Vagina (tissue), 2 donors: ENCODE measurements around the gene TMPRSS7.

Source experiments
- POLR2A ChIP-seq, 2 donors: fragments of 450-650 bp; IDR thresholded peaks; one replicate each; pipeline ENCODE4 v1.6.1; 2017; ENCODE audit warnings: antibody characterized with exemption in 2 of 2, mild to moderate bottlenecking in 2 of 2, moderate library complexity in 2 of 2
- POLR2AphosphoS5 ChIP-seq, 2 donors: sonication (generic); formaldehyde crosslinking; IDR thresholded peaks; one replicate each; pipeline ENCODE4 v1.9.0; 2017; ENCODE audit warnings: antibody characterized with exemption in 2 of 2, mild to moderate bottlenecking in 2 of 2, low read depth in 1 of 2; ENCODE audit not compliant: insufficient read depth in 1 of 2
- TF ChIP-seq, protein P1 (sequence below), 3 experiments: fragments of 450-650 bp in 2 of 3; fragments of 200-600 bp in 1 of 3; sonication (generic) in 1 of 3; IDR thresholded peaks; one replicate each; pipeline ENCODE4 v1.5.1; 2017 to 2019; ENCODE audit warnings: antibody characterized with exemption in 3 of 3, mild to moderate bottlenecking in 2 of 3, moderate library complexity in 2 of 3

DNA sequence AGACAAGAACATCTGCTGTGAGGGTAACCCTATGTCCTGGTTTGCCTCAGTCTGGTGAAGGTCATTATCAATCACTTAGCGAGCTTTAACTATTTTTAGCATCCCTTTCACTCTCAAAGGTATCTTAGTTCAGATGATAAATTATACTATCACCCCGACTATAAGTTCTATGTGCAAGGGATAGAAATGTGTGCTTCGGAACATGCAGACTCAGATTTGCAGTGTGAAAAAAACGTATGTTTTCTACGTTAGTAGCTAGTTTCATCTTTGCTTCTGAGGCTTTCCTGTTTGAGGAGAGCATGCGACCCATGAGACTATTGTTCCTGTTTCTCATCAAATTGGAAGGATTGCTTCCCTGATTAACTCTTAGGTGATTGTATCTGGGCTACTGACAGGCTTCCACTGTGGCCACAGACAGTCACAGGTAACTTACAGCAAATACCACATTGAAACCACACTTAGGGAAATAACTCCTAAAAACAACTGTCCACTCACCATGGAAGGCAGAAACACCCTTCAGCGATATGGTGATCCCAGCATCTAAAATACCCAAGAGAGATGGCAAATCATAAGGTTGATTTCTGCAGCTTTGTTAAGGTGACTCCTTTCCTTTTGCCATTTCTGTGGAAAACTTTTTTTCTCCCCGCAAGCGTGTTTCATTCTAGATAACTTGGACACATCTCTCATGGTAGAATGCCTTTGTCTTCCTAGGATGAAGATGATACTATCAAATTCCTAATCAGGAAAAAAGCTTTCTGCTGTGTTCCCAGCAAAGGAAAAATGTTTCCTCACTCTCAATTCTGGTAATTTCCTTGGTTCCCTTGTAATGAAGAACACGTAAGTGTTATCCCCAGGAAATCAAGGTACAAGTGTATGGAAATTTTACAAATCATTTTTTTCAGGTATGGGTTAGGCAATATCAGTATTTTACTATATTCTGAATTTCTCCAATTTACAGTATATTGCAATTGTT is 93.3 kb downstream of the TMPRSS7 start:
- TF ChIP-seq, protein P1, sequence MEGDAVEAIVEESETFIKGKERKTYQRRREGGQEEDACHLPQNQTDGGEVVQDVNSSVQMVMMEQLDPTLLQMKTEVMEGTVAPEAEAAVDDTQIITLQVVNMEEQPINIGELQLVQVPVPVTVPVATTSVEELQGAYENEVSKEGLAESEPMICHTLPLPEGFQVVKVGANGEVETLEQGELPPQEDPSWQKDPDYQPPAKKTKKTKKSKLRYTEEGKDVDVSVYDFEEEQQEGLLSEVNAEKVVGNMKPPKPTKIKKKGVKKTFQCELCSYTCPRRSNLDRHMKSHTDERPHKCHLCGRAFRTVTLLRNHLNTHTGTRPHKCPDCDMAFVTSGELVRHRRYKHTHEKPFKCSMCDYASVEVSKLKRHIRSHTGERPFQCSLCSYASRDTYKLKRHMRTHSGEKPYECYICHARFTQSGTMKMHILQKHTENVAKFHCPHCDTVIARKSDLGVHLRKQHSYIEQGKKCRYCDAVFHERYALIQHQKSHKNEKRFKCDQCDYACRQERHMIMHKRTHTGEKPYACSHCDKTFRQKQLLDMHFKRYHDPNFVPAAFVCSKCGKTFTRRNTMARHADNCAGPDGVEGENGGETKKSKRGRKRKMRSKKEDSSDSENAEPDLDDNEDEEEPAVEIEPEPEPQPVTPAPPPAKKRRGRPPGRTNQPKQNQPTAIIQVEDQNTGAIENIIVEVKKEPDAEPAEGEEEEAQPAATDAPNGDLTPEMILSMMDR (IDR thresholded peaks at IDR 0.05), result no peak
- TF ChIP-seq POLR2AphosphoS5 (IDR thresholded peaks at IDR 0.05; ENCODE audit: insufficient read depth in 1 of 2, low read depth in 1 of 2) (no peak), POLR2A (IDR thresholded peaks at IDR 0.05) (no peak)
